NCI-H2029 treated with DMSO at 0.1 percent for 48 hours (cell line): Measurements from ENCODE around the gene SDHB.

Source experiments
- DNase-seq: peaks from one replicate; lab custom pipeline; 2025; lab: John Stamatoyannopoulos, UW

SDHB gene

DNA sequence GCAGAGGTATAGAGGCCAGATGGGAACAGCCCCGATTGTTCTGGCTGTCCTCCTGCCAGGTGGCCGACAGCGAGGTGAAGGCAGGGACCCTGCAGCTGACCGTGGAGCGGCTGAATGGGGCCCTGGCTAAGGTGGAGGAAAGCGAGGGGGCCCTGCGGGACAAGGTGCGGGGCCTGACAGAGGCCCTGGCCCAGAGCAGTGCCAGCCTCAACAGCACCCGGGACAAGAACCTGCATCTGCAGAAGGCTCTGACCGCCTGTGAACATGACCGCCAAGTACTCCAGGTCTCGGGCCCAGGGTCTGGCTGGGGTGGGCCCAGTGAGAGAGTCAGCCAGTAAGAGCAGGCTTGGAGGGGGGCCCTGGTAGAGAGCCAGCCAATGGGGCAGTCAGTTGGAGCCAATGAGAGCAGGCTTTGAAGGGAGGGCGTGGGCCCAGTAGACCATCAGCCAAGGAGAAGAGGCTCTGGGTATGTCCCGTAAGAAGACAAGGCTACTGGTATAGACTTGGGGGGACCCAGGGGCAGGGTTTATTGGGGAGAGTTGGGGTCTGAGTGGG lies 84.7 kb downstream of the SDHB start:
- no peak for DNase-seq
